ENCODE data around the gene RDH14.

The RDH14 gene

GRCh38 chr2:18566145-18566769 lies 5.8 kb upstream of the RDH14 start:
- DNase-seq (ENCODE audit: low read depth, low spot score): no peak

GRCh38 chr2:18560797-18561085 lies 288 bp upstream of the RDH14 start:
- no peak for DNase-seq (ENCODE audit: low read depth, low spot score)

- DNase-seq (ENCODE audit: low read depth, low spot score): no peak
Measured at GRCh38 chr2:18559531-18560030, 872 bp downstream of the RDH14 start.

GRCh38 chr2:18558458-18558857 lies 2.0 kb downstream of the RDH14 start:
- DNase-seq (ENCODE audit: low read depth, low spot score): no peak

GRCh38 chr2:18557121-18557520 lies 3.3 kb downstream of the RDH14 start:
- DNase-seq (ENCODE audit: low read depth, low spot score): no peak

GRCh38 chr2:18552351-18553077 lies 7.9 kb downstream of the RDH14 start:
- no peak for DNase-seq (ENCODE audit: low read depth, low spot score)

- DNase-seq (ENCODE audit: low read depth, low spot score): no peak
Measured at GRCh38 chr2:18551623-18552022, 8.8 kb downstream of the RDH14 start.

GRCh38 chr2:18551169-18551568 lies 9.3 kb downstream of the RDH14 start:
- DNase-seq (ENCODE audit: low read depth, low spot score): no peak

GRCh38 chr2:18550433-18550832 lies 10.0 kb downstream of the RDH14 start:
- no peak for DNase-seq (ENCODE audit: low read depth, low spot score)

GRCh38 chr2:18549083-18549482 lies 11.4 kb downstream of the RDH14 start:
- no peak for DNase-seq (ENCODE audit: low read depth, low spot score)

- no peak for DNase-seq (ENCODE audit: low read depth, low spot score)
Measured at GRCh38 chr2:18548621-18549020, 11.8 kb downstream of the RDH14 start.

GRCh38 chr2:18546567-18546966 lies 13.9 kb downstream of the RDH14 start:
- no peak for DNase-seq (ENCODE audit: low read depth, low spot score)

- no peak for DNase-seq (ENCODE audit: low read depth, low spot score)
Measured at GRCh38 chr2:18545384-18545783, 15.1 kb downstream of the RDH14 start.

- DNase-seq (ENCODE audit: low read depth, low spot score): no peak
Measured at GRCh38 chr2:18544171-18544570, 16.3 kb downstream of the RDH14 start.

- DNase-seq (ENCODE audit: low read depth, low spot score): no peak
Measured at GRCh38 chr2:18540872-18541271, 19.6 kb downstream of the RDH14 start.

GRCh38 chr2:18536697-18537096 lies 23.8 kb downstream of the RDH14 start:
- DNase-seq (ENCODE audit: low read depth, low spot score): no peak

- DNase-seq (ENCODE audit: low read depth, low spot score): no peak
Measured at GRCh38 chr2:18536100-18536499, 24.4 kb downstream of the RDH14 start.

GRCh38 chr2:18531194-18531593 lies 29.3 kb downstream of the RDH14 start:
- DNase-seq (ENCODE audit: low read depth, low spot score): no peak

GRCh38 chr2:18527822-18528221 lies 32.6 kb downstream of the RDH14 start:
- no peak for DNase-seq (ENCODE audit: low read depth, low spot score)

- no peak for DNase-seq (ENCODE audit: low read depth, low spot score)
Measured at GRCh38 chr2:18527326-18527725, 33.1 kb downstream of the RDH14 start.

- DNase-seq (ENCODE audit: low read depth, low spot score): no peak
Measured at GRCh38 chr2:18526429-18526828, 34.0 kb downstream of the RDH14 start.

GRCh38 chr2:18525852-18526251 lies 34.6 kb downstream of the RDH14 start:
- no peak for DNase-seq (ENCODE audit: low read depth, low spot score)

- DNase-seq (ENCODE audit: low read depth, low spot score): no peak
Measured at GRCh38 chr2:18525236-18525635, 35.2 kb downstream of the RDH14 start.

Measured in activated naive CD8-positive, alpha-beta T cell treated with anti-CD3 and anti-CD28 coated beads, Interleukin-2, amount 50 U/mL, for 16 hours (primary cell).